GM12878 (cell line): ENCODE data around the gene RARB. TPM values are rescaled to one million over a fixed set of nuclear protein-coding genes. Genes with fewer than 3 reads are reported as not detected.

Experiments used
- ATAC-seq: fragments of 200-7000 bp; cut with Tn5 transposase; 3 replicates; pipeline ENCODE4 v1.9.1; 2020; ENCODE audit warnings: mild to moderate bottlenecking, moderate library complexity
- BruUV-seq: library from RNA; stranded (reverse); fragments of 400-500 nt; replicated peaks from 2 replicates; lab custom pipeline; 2021; lab: Mats Ljungman, UMichigan
- CTCF ChIA-PET: fragments of 300-600 bp; sonication (Branson Sonifier 250); formaldehyde crosslinking; extraction: SDS; loops from one replicate; lab custom pipeline; 2021; ENCODE audit warnings: inconsistent platforms; lab: Yijun Ruan, JAX
- POLR2A ChIA-PET: fragments of 350-600 bp; formaldehyde crosslinking; extraction: SDS; loops from one replicate; lab custom pipeline; 2021; ENCODE audit warnings: inconsistent platforms; lab: Charles Lee
- RAD21 ChIA-PET: fragments of 300-600 bp; sonication (Branson Sonifier 250); formaldehyde crosslinking; loops from one replicate; lab custom pipeline; 2023; ENCODE audit warnings: antibody characterized with exemption; ENCODE audit not compliant: unreplicated experiment; lab: Charles Lee
- SMC1A ChIA-PET: fragments of 300-600 bp; sonication (Branson Sonifier 250); formaldehyde crosslinking; loops from one replicate; lab custom pipeline; 2023; ENCODE audit not compliant: unreplicated experiment, uncharacterized antibody; lab: Charles Lee
- DNase-seq: peaks from one replicate; pipeline ENCODE4 v3.0.0-alpha.2; 2011; ENCODE audit warnings: low read depth, low spot score
- FAIRE-seq: peaks from 3 replicates; lab custom pipeline; 2011; peaks lifted over from hg19 to GRCh38; lab: Jason Lieb, UNC
- H2AFZ ChIP-seq: 2 replicates; pipeline ENCODE4 v1.6.0; 2011; ENCODE audit warnings: low read depth, low read length, control low read depth; ENCODE audit not compliant: control insufficient read depth
- H3K27ac ChIP-seq: 2 replicates; pipeline ENCODE4 v1.5.1; 2011; ENCODE audit warnings: control low read depth; ENCODE audit not compliant: control insufficient read depth, insufficient read depth
- H3K27me3 ChIP-seq, 2 experiments: replicated peaks in 1 of 2; 2 replicates each; pipeline versions ENCODE4 v1.6.0 to v1.6.1; 2011; ENCODE audit warnings: low read length in 1 of 2; ENCODE audit not compliant: control insufficient read depth in 2 of 2, insufficient read depth in 2 of 2
- H3K36me3 ChIP-seq, 2 experiments: 2 replicates each; pipeline ENCODE4 v1.5.1; 2011; ENCODE audit warnings: low read length in 1 of 2; ENCODE audit not compliant: control insufficient read depth in 2 of 2, insufficient read depth in 2 of 2
- H3K4me1 ChIP-seq: 2 replicates; pipeline ENCODE4 v1.6.1; 2011; ENCODE audit warnings: mild to moderate bottlenecking, low read length, moderate library complexity, mixed read lengths; ENCODE audit not compliant: control insufficient read depth, insufficient read depth
- H3K4me2 ChIP-seq: 2 replicates; pipeline ENCODE4 v1.6.0; 2011; ENCODE audit warnings: control low read depth; ENCODE audit not compliant: control insufficient read depth, insufficient read depth
- H3K4me3 ChIP-seq: fragments of 200-600 bp; sonication (generic); 2 replicates; pipeline ENCODE4 v1.5.1; 2016
- H3K79me2 ChIP-seq: 2 replicates; pipeline ENCODE4 v1.6.0; 2011; ENCODE audit warnings: low read length; ENCODE audit not compliant: control insufficient read depth, insufficient read depth
- H3K9ac ChIP-seq: 2 replicates; pipeline ENCODE4 v1.8.0; 2011; ENCODE audit warnings: low read length, control low read depth, mixed read lengths; ENCODE audit not compliant: control insufficient read depth, insufficient read depth
- H3K9me3 ChIP-seq: replicated peaks from 3 replicates; pipeline ENCODE4 v1.5.1; 2011; ENCODE audit warnings: mild to moderate bottlenecking, low read length; ENCODE audit not compliant: control insufficient read depth, insufficient read depth
- H4K20me1 ChIP-seq: 2 replicates; pipeline ENCODE4 v1.6.0; 2011; ENCODE audit not compliant: control insufficient read depth, insufficient read depth
- CEBPB ChIP-seq, 2 experiments: fragments of 150-350 bp in 1 of 2; IDR thresholded peaks; 2 replicates each; pipeline ENCODE4 v1.6.1; 2012 to 2014; ENCODE audit warnings: low read depth in 2 of 2, low read length in 2 of 2, borderline replicate concordance in 1 of 2, inconsistent platforms in 1 of 2
- HSF1 ChIP-seq: fragments of 150-350 bp; IDR thresholded peaks from 2 replicates; pipeline ENCODE4 v1.6.1; 2014; ENCODE audit warnings: mild to moderate bottlenecking, low read depth, low read length
- KDM1A ChIP-seq: fragments of 200-600 bp; sonication (generic); IDR thresholded peaks from 2 replicates; pipeline ENCODE4 v1.6.1; 2016; ENCODE audit warnings: borderline replicate concordance
- MEF2A ChIP-seq: IDR thresholded peaks from 2 replicates; pipeline ENCODE4 v1.6.1; 2011; ENCODE audit warnings: low read depth, mild to moderate bottlenecking, low read length, moderate library complexity; ENCODE audit not compliant: insufficient read depth
- NFYA ChIP-seq: IDR thresholded peaks from 2 replicates; pipeline ENCODE4 v1.6.1; 2011; ENCODE audit warnings: low read depth, mild to moderate bottlenecking, low read length, improper control_type of control experiment, borderline replicate concordance
- POLR2AphosphoS5 ChIP-seq: IDR thresholded peaks from 2 replicates; pipeline ENCODE4 v1.6.1; 2011; ENCODE audit warnings: mild to moderate bottlenecking, low read length, inconsistent platforms
- RELA ChIP-seq: fragments of 450-650 bp; IDR thresholded peaks from 2 replicates; pipeline ENCODE4 v1.8.0; 2014; ENCODE audit warnings: borderline replicate concordance; ENCODE audit not compliant: partially characterized antibody
- RUNX3 ChIP-seq: IDR thresholded peaks from 2 replicates; pipeline ENCODE4 v1.6.1; 2012; ENCODE audit warnings: low read length, inconsistent platforms
- SMARCA5 ChIP-seq: fragments of 450-650 bp; IDR thresholded peaks from 2 replicates; pipeline ENCODE4 v1.6.1; 2017; ENCODE audit warnings: mild to moderate bottlenecking
- SMC3 ChIP-seq: IDR thresholded peaks from 2 replicates; pipeline ENCODE4 v1.6.1; 2011; ENCODE audit warnings: low read length, improper control_type of control experiment, borderline replicate concordance
- WRNIP1 ChIP-seq: IDR thresholded peaks from 2 replicates; pipeline ENCODE4 v1.6.1; 2011; ENCODE audit warnings: low read depth, low read length, improper control_type of control experiment, borderline replicate concordance
- WGBS: methylation state at CpG from one replicate; pipeline ENCODE4 v1.1.6; 2016; ENCODE audit warnings: low lambda C conversion rate; ENCODE audit not compliant: insufficient replicate concordance, insufficient coverage; ENCODE audit errors: missing lambda C conversion rate; 5-methylcytosine and 5-hydroxymethylcytosine counted together
- in situ Hi-C: fragments of 300-500 bp; cut with MboI; formaldehyde crosslinking; loops from 9 replicates; pipeline ENCODE4 v1.14.3; 2018; ENCODE audit warnings: mixed read lengths
- intact Hi-C: fragments of 100-400 bp; cut with micrococcal nuclease; formaldehyde crosslinking; loops from one replicate; pipeline ENCODE4 v1.14.2; 2022; ENCODE audit not compliant: unreplicated experiment
- polyA plus RNA-seq, 11 experiments: library from polyadenylated mRNA; depleted of rRNA in 4 of 11; unstranded in 6 of 11; stranded (reverse) in 5 of 11; fragments of >200 nt; fragmentation: Nextera tagmentation in 4 of 11; fragmentation: Illumina TruSeq in 1 of 11; extraction: Ambion mirVana in 4 of 11; extraction: Trizol in 1 of 11; gene quantifications; 1 replicate in 1 of 11; 2 replicates in 10 of 11; pipeline versions ENCODE4 v1.2.1 to v1.2.3, GENCODE V29; 2011 to 2016; ENCODE audit warnings: inconsistent platforms in 2 of 11, missing spikeins in 2 of 11, low read depth in 1 of 11
- total RNA-seq, 4 experiments: library from RNA; depleted of rRNA in 3 of 4; stranded (reverse); fragments of >200 nt in 3 of 4; fragmentation: Illumina TruSeq in 1 of 4; extraction: Trizol in 1 of 4; gene quantifications; 2 replicates each; pipeline versions ENCODE4 v1.2.1 to v1.2.3, GENCODE V29; 2013 to 2021

RARB gene
- total and polyA plus RNA-seq, 10 of the 15 experiments (the other 5 are each of a cell fraction or from before 2014, with no cell fraction given): 0.05 to 0.06 TPM; not detected in 8

GRCh38 chr3:25474052-25474451 is 46.0 kb downstream of the RARB start:
- no TSS peak for BruUV-seq
- no peak overlapping the region for H2AFZ ChIP-seq
- H3K9me3 ChIP-seq: no peaks in the 10 kb centered on the region
- no peak overlapping the region for H3K27ac ChIP-seq
- H4K20me1 ChIP-seq: no peaks in the 10 kb centered on the region
- no peaks in the 10 kb centered on the region for H3K27me3 ChIP-seq
- no peaks in the 10 kb centered on the region for H3K36me3 ChIP-seq
- no peak for ATAC-seq
- no peak overlapping the region for H3K4me2 ChIP-seq
- H3K4me1 ChIP-seq: no peaks in the 10 kb centered on the region
- ChIA-PET SMC1A (interaction anchor here (0.7 kb wide), 1 partner anchor 78 kb away, joined by 3 read pairs; no protein-coding TSS in a partner anchor), RAD21 (no interaction called here), POLR2A (no interaction called here), CTCF (no interaction called here)
- no peak overlapping the region for H3K9ac ChIP-seq
- DNase-seq: no peak
- intact Hi-C loops (no loop called here), in situ Hi-C loops (no loop called here)
- H3K79me2 ChIP-seq: no peaks in the 10 kb centered on the region
- H3K4me3 ChIP-seq: no peak overlapping the region
- 100% methylated on average over 1 of the region's 1 CpG for WGBS
- no peak for FAIRE-seq
- TF ChIP-seq HSF1: no peak
- no peak for TF ChIP-seq CEBPB (IDR thresholded peaks at IDR 0.05; ENCODE audit: borderline replicate concordance in 1 of 2, low read depth in 2 of 2, low read length in 2 of 2)
- TF ChIP-seq RELA: no peak
- no peak for TF ChIP-seq RUNX3
- TF ChIP-seq NFYA: no peak
- no peak for TF ChIP-seq WRNIP1

GRCh38 chr3:25476639-25477038 is 48.6 kb downstream of the RARB start:
- no peaks in the 10 kb centered on the region for H3K9me3 ChIP-seq
- no peaks in the 10 kb centered on the region for H4K20me1 ChIP-seq
- H3K27ac ChIP-seq: no peak overlapping the region
- ChIA-PET SMC1A (no interaction called here), CTCF (no interaction called here), POLR2A (no interaction called here), RAD21 (no interaction called here)
- no TSS peak for BruUV-seq
- no peaks in the 10 kb centered on the region for H3K4me1 ChIP-seq
- H3K79me2 ChIP-seq: no peaks in the 10 kb centered on the region
- H3K4me2 ChIP-seq: no peak overlapping the region
- H2AFZ ChIP-seq: no peak overlapping the region
- H3K36me3 ChIP-seq: no peaks in the 10 kb centered on the region
- DNase-seq: no peak
- no peak for FAIRE-seq
- in situ Hi-C loops (no loop called here), intact Hi-C loops (no loop called here)
- 0% methylated on average over 2 of the region's 2 CpGs for WGBS
- no peak for ATAC-seq
- no peak overlapping the region for H3K9ac ChIP-seq
- TF ChIP-seq POLR2AphosphoS5 (no peak), SMARCA5 (no peak), SMC3 (no peak), KDM1A (no peak), MEF2A (no peak)
- H3K4me3 ChIP-seq: no peak overlapping the region
- no peaks in the 10 kb centered on the region for H3K27me3 ChIP-seq
